ENCODE results near the gene OR8I2. TPM values are rescaled to one million over a fixed set of nuclear protein-coding genes. Genes with fewer than 3 reads are reported as not detected.

OR8I2 gene
- total RNA-seq (2022; extraction: Qiagen RNA extraction; ENCODE audit: low read depth): not detected in 5 replicates

DNA sequence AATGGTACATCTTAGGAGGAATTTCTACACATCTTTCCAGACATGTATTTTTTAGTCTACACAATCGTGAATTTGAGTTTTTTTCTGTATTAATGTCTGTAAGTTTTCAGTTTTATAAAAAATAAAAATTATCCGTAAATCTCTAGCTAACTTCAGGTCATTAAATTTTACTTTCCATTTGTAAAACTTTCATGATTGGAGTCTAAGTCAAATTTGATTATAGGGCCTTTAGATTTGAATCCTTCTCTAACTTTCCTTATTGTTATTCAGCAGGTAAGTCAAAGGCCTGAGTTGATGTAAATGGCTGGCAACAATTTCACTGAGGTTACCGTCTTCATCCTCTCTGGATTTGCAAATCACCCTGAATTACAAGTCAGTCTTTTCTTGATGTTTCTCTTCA is at the start of gene OR8I2:
TSS of gene OR8I2 (plus strand) at position 301 of the 400 bp plus-strand sequence. CDS start at position 301, 0 bp downstream.

DNA sequence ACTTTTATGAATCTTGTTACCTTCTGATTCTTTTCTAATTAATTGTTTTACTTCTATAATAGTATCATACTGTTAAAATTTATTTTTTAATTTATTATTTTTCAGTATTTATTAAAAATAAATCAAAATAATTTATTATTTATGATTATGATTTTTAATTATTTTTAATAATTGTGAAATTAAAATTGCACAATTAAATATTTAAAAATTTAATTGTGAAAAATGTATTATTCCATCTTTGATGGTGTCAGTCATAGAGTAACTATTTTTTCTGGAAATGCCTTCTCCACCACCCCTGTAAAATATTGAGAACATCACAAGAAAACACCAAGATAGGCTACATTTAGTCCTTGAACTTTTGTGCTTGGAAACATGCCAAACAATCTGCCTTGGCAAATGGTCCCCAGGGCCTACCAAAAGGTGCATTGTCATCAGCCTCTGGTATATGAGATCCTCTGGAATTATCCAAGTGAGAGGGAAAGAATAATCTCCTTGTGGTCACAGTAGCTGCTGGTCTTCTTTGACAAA is 10.2 kb downstream of the OR8I2 start, which contains the start of gene OR8H2:
TSS of gene OR8H2 (plus strand) at position 478 of the 528 bp plus-strand sequence. CDS start 1,356 bp downstream, outside the sequence.

DNA sequence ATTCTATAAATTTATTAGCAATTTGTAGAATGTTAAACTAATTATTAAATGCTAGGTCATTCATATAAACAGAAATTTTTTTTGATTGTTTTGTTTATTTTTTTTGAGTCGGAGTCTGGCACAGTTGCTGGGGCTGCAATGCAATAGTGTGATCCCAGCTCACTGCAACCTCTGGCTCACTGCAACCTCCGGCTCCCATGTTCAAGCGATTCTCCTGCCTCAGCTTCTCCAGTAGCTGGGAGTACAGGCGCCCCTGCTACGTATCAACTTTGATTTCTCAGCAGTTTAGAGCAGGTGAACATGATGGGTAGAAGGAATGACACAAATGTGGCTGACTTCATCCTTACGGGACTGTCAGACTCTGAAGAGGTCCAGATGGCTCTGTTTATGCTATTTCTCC is 29.0 kb downstream of the OR8I2 start, which contains the start of gene OR8H3:
TSS of gene OR8H3 (plus strand) at position 301 of the 400 bp plus-strand sequence. CDS start at position 301, 0 bp downstream.

DNA sequence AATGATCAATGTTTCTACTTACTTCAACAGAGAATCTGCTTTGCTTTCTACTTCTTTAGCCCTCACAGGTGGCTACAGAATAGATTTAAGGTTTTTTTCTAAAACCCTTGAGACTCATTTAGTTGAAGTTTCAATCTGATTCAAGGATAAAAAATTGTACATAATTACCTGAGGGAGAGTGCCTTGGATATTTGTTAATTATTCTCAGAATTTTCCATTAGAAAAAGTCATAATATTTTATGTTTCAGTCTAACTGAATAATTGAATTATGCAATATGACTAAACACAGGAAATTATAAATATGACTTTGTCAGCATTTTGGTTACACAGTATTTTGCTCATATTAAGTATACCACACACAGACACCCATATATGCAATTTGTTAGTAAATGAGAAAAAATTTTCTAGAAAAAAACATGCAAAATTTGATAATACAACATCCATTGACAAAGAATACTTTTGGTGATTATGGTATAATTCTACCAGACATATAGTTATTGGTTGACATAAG is 47.1 kb downstream of the OR8I2 start, which contains the start of gene OR8J3:
TSS of gene OR8J3 (minus strand) at position 51 of the 511 bp plus-strand sequence. CDS start 2,483 bp downstream, outside the sequence.

Other genes starting within 250 kb of the OR8I2 start
- gene TRIM51, start 210.0 kb upstream of the OR8I2 start, total RNA-seq (2022; extraction: Qiagen RNA extraction; ENCODE audit: low read depth): not detected in 5 replicates
- gene OR5W2, start 178.7 kb upstream of the OR8I2 start, total RNA-seq (2022; extraction: Qiagen RNA extraction; ENCODE audit: low read depth): not detected in 5 replicates
- not detected in 5 replicates for gene OR5I1, start 156.9 kb upstream of the OR8I2 start, total RNA-seq (2022; extraction: Qiagen RNA extraction; ENCODE audit: low read depth)
- gene OR10AG1, start 123.4 kb upstream of the OR8I2 start, total RNA-seq (2022; extraction: Qiagen RNA extraction; ENCODE audit: low read depth): not detected in 5 replicates
- not detected in 5 replicates for gene OR5F1, start 98.7 kb upstream of the OR8I2 start, total RNA-seq (2022; extraction: Qiagen RNA extraction; ENCODE audit: low read depth)
- gene OR5AS1, start 65.7 kb upstream of the OR8I2 start, total RNA-seq (2022; extraction: Qiagen RNA extraction; ENCODE audit: low read depth): not detected in 5 replicates
- not detected in 5 replicates for gene OR8H2, start 10.4 kb downstream of the OR8I2 start, total RNA-seq (2022; extraction: Qiagen RNA extraction; ENCODE audit: low read depth)
- gene OR8H3, start 29.1 kb downstream of the OR8I2 start, total RNA-seq (2022; extraction: Qiagen RNA extraction; ENCODE audit: low read depth): not detected in 5 replicates
- not detected in 5 replicates for gene OR8J3, start 46.9 kb downstream of the OR8I2 start, total RNA-seq (2022; extraction: Qiagen RNA extraction; ENCODE audit: low read depth)
- gene OR8K5, start 67.0 kb downstream of the OR8I2 start, total RNA-seq (2022; extraction: Qiagen RNA extraction; ENCODE audit: low read depth): not detected in 5 replicates
- gene OR5J2, start 83.3 kb downstream of the OR8I2 start, total RNA-seq (2022; extraction: Qiagen RNA extraction; ENCODE audit: low read depth): not detected in 5 replicates
- not detected in 5 replicates for gene OR5T2, start 140.9 kb downstream of the OR8I2 start, total RNA-seq (2022; extraction: Qiagen RNA extraction; ENCODE audit: low read depth)
- gene OR5T3, start 158.9 kb downstream of the OR8I2 start, total RNA-seq (2022; extraction: Qiagen RNA extraction; ENCODE audit: low read depth): not detected in 5 replicates
- gene OR5T1, start 180.8 kb downstream of the OR8I2 start, total RNA-seq (2022; extraction: Qiagen RNA extraction; ENCODE audit: low read depth): not detected in 5 replicates
- not detected in 5 replicates for gene OR8H1, start 198.9 kb downstream of the OR8I2 start, total RNA-seq (2022; extraction: Qiagen RNA extraction; ENCODE audit: low read depth)
- not detected in 5 replicates for gene OR8K3, start 221.8 kb downstream of the OR8I2 start, total RNA-seq (2022; extraction: Qiagen RNA extraction; ENCODE audit: low read depth)

All from A549 treated with DMSO at 1 μM for 4 hours (cell line).